HepG2 (cell line): ENCODE measurements around the gene NT5C2. TPM values are rescaled to one million over a fixed set of nuclear protein-coding genes. Genes with fewer than 3 reads are reported as not detected.
A peak's percentile ranks its signal among the peaks of the same experiment; 100 is the strongest.

ENCODE experiments used
- ATAC-seq: fragments of 200-7000 bp; cut with Tn5 transposase; 3 replicates; pipeline ENCODE4 v1.9.1; 2020; ENCODE audit warnings: mild to moderate bottlenecking, moderate library complexity
- BruUV-seq: library from RNA; stranded (reverse); fragments of 400-500 nt; replicated peaks from 2 replicates; lab custom pipeline; 2021; lab: Mats Ljungman, UMichigan
- CTCF ChIA-PET: fragments of 300-600 bp; formaldehyde crosslinking; extraction: SDS; loops from one replicate; lab custom pipeline; 2021; ENCODE audit warnings: low total read pairs, inconsistent platforms, low intra/inter-chr PET ratio; lab: Yijun Ruan, JAX
- POLR2A ChIA-PET: fragments of 350-600 bp; sonication (Branson Sonifier 250); formaldehyde crosslinking; loops from one replicate; lab custom pipeline; 2020; ENCODE audit warnings: antibody characterized with exemption, inconsistent platforms; lab: Yijun Ruan, JAX
- DNase-seq: peaks from one replicate; pipeline ENCODE4 v3.0.0-alpha.2; 2015; ENCODE audit warnings: low spot score
- FAIRE-seq: peaks from 3 replicates; lab custom pipeline; 2011; peaks lifted over from hg19 to GRCh38; lab: Jason Lieb, UNC
- H2AFZ ChIP-seq: one replicate; pipeline ENCODE4 v1.6.1; 2011; ENCODE audit warnings: low read length, inconsistent platforms
- H3K27ac ChIP-seq: fragments of 300-600 bp; 3 replicates; pipeline ENCODE4 v1.8.0; 2011; ENCODE audit warnings: mixed run types, mild to moderate bottlenecking, mixed read lengths, low read length, inconsistent platforms; ENCODE audit not compliant: insufficient read depth; ENCODE audit errors: extremely low read length
- H3K27me3 ChIP-seq, 2 experiments: fragments of 200-600 bp in 1 of 2; 2 replicates in 1 of 2; 3 replicates in 1 of 2; pipeline versions ENCODE4 v1.6.0 to v1.8.0; 2011; ENCODE audit warnings: low read length in 2 of 2, mild to moderate bottlenecking in 2 of 2, moderate library complexity in 2 of 2, inconsistent platforms in 1 of 2; ENCODE audit not compliant: insufficient read depth in 2 of 2, control insufficient read depth in 1 of 2
- H3K36me3 ChIP-seq, 2 experiments: fragments of 200-600 bp in 1 of 2; replicated peaks in 1 of 2; 2 replicates in 1 of 2; 3 replicates in 1 of 2; pipeline versions ENCODE4 v1.5.1 to v1.8.0; 2011; ENCODE audit warnings: low read length in 2 of 2, inconsistent platforms in 1 of 2; ENCODE audit not compliant: insufficient read depth in 2 of 2, control insufficient read depth in 1 of 2
- H3K4me1 ChIP-seq: 2 replicates; pipeline ENCODE4 v1.5.1; 2012; ENCODE audit warnings: low read length, inconsistent platforms; ENCODE audit not compliant: insufficient read depth
- H3K4me2 ChIP-seq: 2 replicates; pipeline ENCODE4 v1.6.0; 2011; ENCODE audit warnings: low read depth, low read length, inconsistent platforms
- H3K4me3 ChIP-seq, 3 experiments: fragments of 200-600 bp in 1 of 3; sonication (generic), shearing (Covaris generic) in 1 of 3; replicated peaks in 1 of 3; 2 replicates each; pipeline ENCODE4 v1.5.1; 2011 to 2016; ENCODE audit warnings: low read length in 3 of 3, inconsistent platforms in 2 of 3, low read depth in 2 of 3, mild to moderate bottlenecking in 2 of 3, control low read depth in 1 of 3, mixed read lengths in 1 of 3; ENCODE audit not compliant: insufficient read depth in 1 of 3
- H3K79me2 ChIP-seq: one replicate; pipeline ENCODE4 v1.6.1; 2011; ENCODE audit warnings: low read length, inconsistent platforms; ENCODE audit not compliant: insufficient read depth
- H3K9ac ChIP-seq: 2 replicates; pipeline ENCODE4 v1.6.0; 2011; ENCODE audit warnings: mild to moderate bottlenecking, low read depth, low read length, inconsistent platforms; ENCODE audit not compliant: insufficient read depth
- H3K9me3 ChIP-seq: 2 replicates; pipeline ENCODE4 v1.5.1; 2012; ENCODE audit warnings: mild to moderate bottlenecking, low read length
- H4K20me1 ChIP-seq: 2 replicates; pipeline ENCODE4 v1.6.0; 2011; ENCODE audit warnings: inconsistent platforms, mild to moderate bottlenecking, low read length, moderate library complexity; ENCODE audit not compliant: insufficient read depth
- AHDC1 ChIP-seq: sonication (generic); formaldehyde crosslinking; IDR thresholded peaks from 2 replicates; pipeline ENCODE4 v1.5.1; 2020; ENCODE audit warnings: mild to moderate bottlenecking, missing genetic modification reagents, borderline replicate concordance
- CSRNP2 ChIP-seq: sonication (generic); formaldehyde crosslinking; conservative IDR thresholded peaks from 2 replicates; pipeline ENCODE4 v1.8.0; 2022; ENCODE audit warnings: low read depth, missing genetic modification reagents
- FOXC1 ChIP-seq: sonication (generic); formaldehyde crosslinking; IDR thresholded peaks from 2 replicates; pipeline ENCODE4 v1.8.0; 2022; ENCODE audit warnings: mild to moderate bottlenecking, missing genetic modification reagents, borderline replicate concordance
- FOXM1 ChIP-seq: sonication (generic); formaldehyde crosslinking; IDR thresholded peaks from 2 replicates; pipeline ENCODE4 v1.5.0; 2020; ENCODE audit warnings: missing genetic modification reagents
- LBX2 ChIP-seq: sonication (generic); formaldehyde crosslinking; IDR thresholded peaks from 2 replicates; pipeline ENCODE4 v1.5.0; 2020; ENCODE audit warnings: missing genetic modification reagents, mild to moderate bottlenecking, borderline replicate concordance
- NR1H2 ChIP-seq: sonication (generic); formaldehyde crosslinking; IDR thresholded peaks from 2 replicates; pipeline ENCODE4 v1.8.1; 2022; ENCODE audit warnings: low read depth, missing genetic modification reagents, borderline replicate concordance
- RXRA ChIP-seq: sonication (generic); formaldehyde crosslinking; IDR thresholded peaks from 2 replicates; pipeline ENCODE4 v1.5.1; 2020; ENCODE audit warnings: missing genetic modification reagents
- SMYD3 ChIP-seq: sonication (generic); formaldehyde crosslinking; IDR thresholded peaks from 2 replicates; pipeline ENCODE4 v1.8.1; 2023; ENCODE audit warnings: mild to moderate bottlenecking, missing genetic modification reagents
- TBL1XR1 ChIP-seq: fragments of 150-350 bp; IDR thresholded peaks from 2 replicates; pipeline ENCODE4 v1.6.1; 2014; ENCODE audit warnings: borderline replicate concordance, low read length; ENCODE audit not compliant: partially characterized antibody
- ZBTB44 ChIP-seq: sonication (generic); formaldehyde crosslinking; IDR thresholded peaks from 2 replicates; pipeline ENCODE4 v1.4.0; 2020; ENCODE audit warnings: missing genetic modification reagents
- ZNF207 ChIP-seq: fragments of 450-650 bp; IDR thresholded peaks from 2 replicates; pipeline ENCODE4 v1.6.1; 2016; ENCODE audit warnings: antibody characterized with exemption, borderline replicate concordance
- ZNF275 ChIP-seq: sonication (generic); formaldehyde crosslinking; IDR thresholded peaks from 2 replicates; pipeline ENCODE4 v1.8.0; 2022; ENCODE audit warnings: missing genetic modification reagents, mild to moderate bottlenecking, inconsistent platforms, borderline replicate concordance
- ZNF432 ChIP-seq: sonication (generic); formaldehyde crosslinking; IDR thresholded peaks from 2 replicates; pipeline ENCODE4 v1.5.0; 2020; ENCODE audit warnings: missing genetic modification reagents, mild to moderate bottlenecking, borderline replicate concordance
- ZNF776 ChIP-seq: sonication (generic); formaldehyde crosslinking; IDR thresholded peaks from 2 replicates; pipeline ENCODE4 v1.4.0; 2020; ENCODE audit warnings: mild to moderate bottlenecking, missing genetic modification reagents
- WGBS: methylation state at CpG from one replicate; pipeline ENCODE4 v1.1.6; 2017; ENCODE audit warnings: low lambda C conversion rate; 5-methylcytosine and 5-hydroxymethylcytosine counted together
- in situ Hi-C: cut with HindIII; loops from 2 replicates; pipeline ENCODE4 v1.10.0; 2017; ENCODE audit warnings: low pct_unique_long_range_greater_than_20kb; ENCODE audit not compliant: extremely low pct_ligation_motif_present
- intact Hi-C: fragments of 100-400 bp; cut with micrococcal nuclease; formaldehyde crosslinking; loops from one replicate; pipeline ENCODE4 v1.10.0; 2022; ENCODE audit not compliant: unreplicated experiment
- polyA plus RNA-seq, 8 experiments: library from polyadenylated mRNA; depleted of rRNA in 3 of 8; stranded (reverse) in 7 of 8; unstranded in 1 of 8; fragments of >200 nt; fragmentation: Illumina TruSeq in 4 of 8; extraction: Trizol in 4 of 8; gene quantifications; 2 replicates each; pipeline versions ENCODE4 v1.2.1 to v1.2.3, GENCODE V29; 2011 to 2016; ENCODE audit warnings: low read depth in 4 of 8, missing spikeins in 1 of 8, mixed read lengths in 1 of 8; ENCODE audit not compliant: insufficient read depth in 1 of 8
- total RNA-seq, 5 experiments: library from RNA; depleted of rRNA; stranded (reverse); fragments of >200 nt; fragmentation: Illumina TruSeq; extraction: Trizol; gene quantifications; 2 replicates each; pipeline ENCODE4 v1.2.3, GENCODE V29; 2016; ENCODE audit warnings: low read depth in 1 of 5

NT5C2 gene
- total and polyA plus RNA-seq, 2 of the 13 experiments (the other 11 are each of a cell fraction or from before 2014, with no cell fraction given), result 40.6 to 55.2 TPM

GRCh38 chr10:103120546-103120945 is 72.5 kb downstream of the NT5C2 start:
- WGBS, result 85% methylated on average over 2 of the region's 2 CpGs
- no peaks in the 10 kb centered on the region for H3K27me3 ChIP-seq
- H3K27ac ChIP-seq, result peak overlapping the region; percentile 60
- H3K4me2 ChIP-seq, result peak overlapping the region; percentile 45
- BruUV-seq, result no TSS peak
- H3K79me2 ChIP-seq, result peaks cover 49% of the 10 kb centered on the region
- H2AFZ ChIP-seq, result no peak overlapping the region
- no peaks in the 10 kb centered on the region for H3K9me3 ChIP-seq
- in situ Hi-C loops, result loop anchor here (10.0 kb wide), 1 partner anchor 124 kb away; the partner anchor contains the start of gene RPEL1
- ATAC-seq (no peak), FAIRE-seq (no peak), DNase-seq (no peak)
- POLR2A ChIA-PET, result no interaction called here
- peaks cover 89% of the 10 kb centered on the region for H3K4me1 ChIP-seq
- H4K20me1 ChIP-seq, result no peaks in the 10 kb centered on the region
- CTCF ChIA-PET, result no interaction called here
- H3K36me3 ChIP-seq, result peaks cover 0 to 3% of the 10 kb centered on the region in 2 experiments; a peak in 2 of 5 replicates
- peak overlapping the region in 1 of 3 experiments; percentile 17; a peak in 1 of 6 replicates for H3K4me3 ChIP-seq
- intact Hi-C loops, result no loop called here
- no peak overlapping the region; the same call in 1 of the 2 replicates for H3K9ac ChIP-seq
- TF ChIP-seq RXRA (CRISPR knock-in tag) (no peak), CSRNP2 (no peak), ZNF275 (CRISPR knock-in tag) (no peak), TBL1XR1 (no peak), LBX2 (CRISPR knock-in tag) (no peak), ZBTB44 (CRISPR knock-in tag) (no peak), ZNF776 (CRISPR knock-in tag) (no peak), FOXM1 (no peak), AHDC1 (CRISPR knock-in tag) (no peak), SMYD3 (CRISPR knock-in tag) (no peak), NR1H2 (CRISPR knock-in tag) (no peak), FOXC1 (CRISPR knock-in tag) (no peak), ZNF432 (CRISPR knock-in tag) (no peak), ZNF207 (no peak)
